Measurements from ENCODE around the gene CDKAL1. TPM values are rescaled to one million over a fixed set of nuclear protein-coding genes. Genes with fewer than 3 reads are reported as not detected.

CDKAL1 gene
- total and polyA plus RNA-seq, 2 of the 8 experiments (the other 6 are each of a cell fraction or from before 2014, with no cell fraction given): 8.4 to 24.6 TPM

- no peaks in the 10 kb centered on the region for H4K20me1 ChIP-seq (replicated peaks in 1 of 2; ENCODE audit: control insufficient read depth in 1 of 2, insufficient read depth in 2 of 2, low read length in 2 of 2)
- no peak overlapping the region for H3K14ac ChIP-seq (ENCODE audit: insufficient read length)
- H3K23ac ChIP-seq (ENCODE audit: insufficient read length): no peak overlapping the region
- no peaks in the 10 kb centered on the region for H3K27me3 ChIP-seq (replicated peaks in 1 of 4; ENCODE audit: control insufficient read depth in 3 of 4, extremely low read depth in 1 of 4, insufficient read depth in 3 of 4, low read length in 3 of 4)
- H3K4me1 ChIP-seq (replicated peaks in 1 of 4; ENCODE audit: control insufficient read depth in 3 of 4, insufficient read depth in 4 of 4, low read length in 3 of 4): peaks cover 0 to 6% (median 2%) of the 10 kb centered on the region in 4 experiments; a peak in 2 of 7 replicates
- H3K9me3 ChIP-seq (ENCODE audit: insufficient read depth in 2 of 2, low read depth in 1 of 2, low read length in 1 of 2): peaks cover 3 to 9% of the 10 kb centered on the region in 2 experiments; a peak in 2 of 4 replicates
- H3K18ac ChIP-seq (ENCODE audit: extremely low read depth, low read length): no peak overlapping the region
- no peak overlapping the region for H4K5ac ChIP-seq (ENCODE audit: insufficient read length, low read depth, low read length)
- 88% methylated on average over 2 of the region's 2 CpGs; no CpG with 5 or more reads in 1 of the 2 experiments for WGBS, 2 experiments (ENCODE audit: extremely low coverage in 1 of 2, insufficient coverage in 1 of 2, insufficient read length in 1 of 2, insufficient replicate concordance in 2 of 2, low coverage in 1 of 2, low lambda C conversion rate in 2 of 2, missing lambda C conversion rate in 1 of 2)
- no peak overlapping the region for H2BK20ac ChIP-seq (ENCODE audit: low read length)
- H3K4me3 ChIP-seq (ENCODE audit: extremely low read depth in 1 of 4, insufficient read depth in 2 of 4, low read depth in 3 of 4, low read length in 4 of 4): no peak overlapping the region
- no peak overlapping the region for H3K4ac ChIP-seq (replicated peaks; ENCODE audit: insufficient read length, low read depth, low read length)
- no peak for FAIRE-seq
- H3K79me1 ChIP-seq (ENCODE audit: low read depth, low read length): no peaks in the 10 kb centered on the region
- DNase-seq (ENCODE audit: low read depth in 1 of 2, low spot score in 2 of 2): no peak
- H2BK12ac ChIP-seq (ENCODE audit: low read depth, low read length): no peak overlapping the region
- H4K91ac ChIP-seq (replicated peaks; ENCODE audit: insufficient read length, low read length): no peak overlapping the region
- H2BK15ac ChIP-seq (ENCODE audit: low read length): no peak overlapping the region
- H3K27ac ChIP-seq (ENCODE audit: low read depth, low read length): no peak overlapping the region
- POLR2A ChIA-PET (ENCODE audit: partially characterized antibody): no interaction called here
- H3K23me2 ChIP-seq (ENCODE audit: low read depth, low read length): no peaks in the 10 kb centered on the region
- no peak overlapping the region for H2AK5ac ChIP-seq (ENCODE audit: low read depth, low read length)
- H3K4me2 ChIP-seq (ENCODE audit: insufficient read depth in 1 of 2, low read depth in 2 of 2, low read length in 2 of 2): no peak overlapping the region
- TF ChIP-seq CHD1 (IDR thresholded peaks at IDR 0.05; ENCODE audit: low read depth, low read length): no peak
- no peak for TF ChIP-seq MAFK (IDR thresholded peaks at IDR 0.05; ENCODE audit: low read depth, low read length)
- TF ChIP-seq POLR2AphosphoS5 (IDR thresholded peaks at IDR 0.05; ENCODE audit: low read depth, low read length): no peak
- peak; percentile 62; the same call in 1 of the 2 replicates for TF ChIP-seq ZNF274 (IDR thresholded peaks at IDR 0.05; ENCODE audit: borderline replicate concordance, extremely low read depth, low read length)
- TF ChIP-seq JUN (IDR thresholded peaks at IDR 0.05; ENCODE audit: low read depth, low read length): no peak
- no peak for TF ChIP-seq TEAD4 (IDR thresholded peaks at IDR 0.05; ENCODE audit: low read depth, low read length)
- no peak for TF ChIP-seq SUZ12 (IDR thresholded peaks at IDR 0.05; ENCODE audit: low read length)
- H3K56ac ChIP-seq (replicated peaks; ENCODE audit: insufficient read length, low read depth, low read length): no peak overlapping the region
- no peak overlapping the region for H3K9ac ChIP-seq (replicated peaks in 1 of 4; ENCODE audit: extremely low read depth in 1 of 4, low read depth in 3 of 4, low read length in 3 of 4)
- CTCF ChIA-PET (ENCODE audit: partially characterized antibody): no interaction called here
- H4K8ac ChIP-seq (ENCODE audit: extremely low read depth, insufficient read depth, low read length): no peak overlapping the region
- H2BK5ac ChIP-seq (ENCODE audit: low read depth, low read length): no peak overlapping the region
- no peak overlapping the region for H2AFZ ChIP-seq (ENCODE audit: low read length)
- H3K79me2 ChIP-seq (ENCODE audit: control insufficient read depth in 1 of 2, insufficient read depth in 2 of 2, low read length in 2 of 2): no peaks in the 10 kb centered on the region
- H2BK120ac ChIP-seq (replicated peaks; ENCODE audit: low read depth, low read length): no peak overlapping the region
- H3K36me3 ChIP-seq (ENCODE audit: control insufficient read depth in 2 of 4, insufficient read depth in 4 of 4, low read length in 3 of 4): peaks cover 0 to 4% (median 0%) of the 10 kb centered on the region in 4 experiments; a peak in 2 of 8 replicates
These were observed 350.8 kb downstream of the CDKAL1 start for GRCh38 chr6:20885076-20885475.

Measured in H1 (cell line).